ENCODE results near the gene LRMDA.

GRCh38 chr10:75646218-75646915 lies 214.9 kb downstream of the LRMDA start:
- no peak for TF ChIP-seq CTCF (IDR thresholded peaks at IDR 0.05)
- no peak for TF ChIP-seq POLR2A (IDR thresholded peaks at IDR 0.05)
- TF ChIP-seq POLR2AphosphoS5 (IDR thresholded peaks at IDR 0.05) = no peak

All from sigmoid colon (tissue), 4 donors.